NOMO-1 treated with dmso at 0.1 percent for 144 hours (cell line): ENCODE measurements around the gene ARHGDIB.

ENCODE experiments used
- DNase-seq: peaks from one replicate; lab custom pipeline; 2025; ENCODE audit not compliant: unreplicated experiment; lab: John Stamatoyannopoulos, UW

Gene ARHGDIB

DNA sequence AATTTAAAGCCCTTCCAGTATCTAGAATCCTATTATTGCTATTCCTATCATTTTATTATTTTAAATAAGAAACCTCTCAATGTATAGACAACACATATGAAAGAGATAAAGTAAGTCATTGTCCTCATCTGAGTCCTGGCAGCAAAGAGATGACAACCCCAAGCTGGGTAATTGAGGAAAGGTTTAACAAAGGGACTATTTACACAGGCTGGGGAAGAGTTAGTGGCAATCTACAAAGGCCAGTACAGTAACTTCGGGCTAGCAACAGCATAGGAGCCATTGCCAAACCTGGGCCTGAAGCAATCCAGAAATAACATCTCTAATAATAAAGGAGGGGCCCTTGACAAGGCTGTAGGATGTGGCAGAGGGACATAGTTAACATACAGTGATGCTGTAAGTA is 22.6 kb upstream of the ARHGDIB start:
- DNase-seq: no peak

DNA sequence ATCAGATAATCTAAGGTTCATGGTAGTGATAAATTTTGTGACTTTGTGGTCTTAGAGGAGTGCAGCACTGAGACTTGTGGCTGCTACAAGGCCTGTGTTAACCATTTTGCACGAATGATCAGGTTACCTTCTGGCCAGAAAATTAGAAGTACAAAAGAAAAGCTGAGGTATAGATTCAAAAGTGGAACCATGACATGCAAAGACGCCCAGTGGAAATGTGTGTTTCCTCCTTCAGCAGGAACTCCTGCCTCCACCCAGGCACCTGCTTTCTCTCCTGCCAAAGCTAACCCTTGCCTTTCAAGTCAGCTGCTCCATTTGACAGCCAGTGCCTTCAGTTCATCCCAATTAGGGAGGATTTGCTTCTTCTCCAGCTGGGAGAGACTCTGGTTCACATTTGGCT is 21.6 kb upstream of the ARHGDIB start:
- no peak for DNase-seq

DNA sequence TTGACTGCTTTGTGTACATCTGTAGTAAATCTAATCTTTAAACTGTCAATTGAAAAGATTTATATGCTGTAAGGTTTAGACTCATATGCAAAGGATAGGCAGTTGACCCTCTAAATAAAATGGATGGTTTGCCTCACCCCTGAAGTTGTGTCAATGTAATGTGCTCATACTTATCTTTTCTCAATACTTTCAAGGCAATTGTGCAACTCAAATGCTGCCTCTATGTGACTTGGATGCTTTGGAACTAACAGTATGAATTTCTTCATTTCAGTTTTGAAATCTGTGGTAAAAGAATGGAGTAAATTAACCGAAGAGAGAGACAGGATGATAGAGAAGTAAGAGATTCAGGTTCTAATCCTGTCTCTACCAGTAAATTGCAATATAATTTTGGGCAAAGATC is 21.2 kb upstream of the ARHGDIB start:
- DNase-seq: peak; percentile 79

GRCh38 chr12:14981049-14981448 is 19.6 kb upstream of the ARHGDIB start:
- peak; percentile 37 for DNase-seq

- DNase-seq: no peak
These were observed 18.1 kb upstream of the ARHGDIB start for GRCh38 chr12:14979468-14979867.

- no peak for DNase-seq
These were observed 15.3 kb upstream of the ARHGDIB start for GRCh38 chr12:14976658-14977057.

DNA sequence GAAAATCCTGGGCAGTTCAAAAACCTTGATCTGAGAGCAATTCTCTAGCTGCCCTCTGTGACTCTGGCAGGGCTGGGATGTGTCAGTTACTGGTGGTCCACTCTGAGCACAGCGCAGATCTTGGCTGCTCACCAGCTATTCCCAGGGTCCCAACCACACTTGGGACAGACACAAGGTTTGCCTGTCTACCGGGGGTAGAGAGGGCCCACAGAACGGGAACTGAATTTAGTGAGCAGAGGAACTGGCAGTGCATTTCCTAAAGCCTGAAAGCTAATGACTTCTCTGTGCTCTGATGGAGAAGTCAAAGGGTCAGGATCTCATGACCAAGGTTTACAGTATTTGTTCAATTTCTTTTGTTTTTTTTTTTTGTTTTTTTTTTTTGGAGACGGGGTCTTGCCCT is 14.1 kb upstream of the ARHGDIB start:
- DNase-seq: no peak

DNA sequence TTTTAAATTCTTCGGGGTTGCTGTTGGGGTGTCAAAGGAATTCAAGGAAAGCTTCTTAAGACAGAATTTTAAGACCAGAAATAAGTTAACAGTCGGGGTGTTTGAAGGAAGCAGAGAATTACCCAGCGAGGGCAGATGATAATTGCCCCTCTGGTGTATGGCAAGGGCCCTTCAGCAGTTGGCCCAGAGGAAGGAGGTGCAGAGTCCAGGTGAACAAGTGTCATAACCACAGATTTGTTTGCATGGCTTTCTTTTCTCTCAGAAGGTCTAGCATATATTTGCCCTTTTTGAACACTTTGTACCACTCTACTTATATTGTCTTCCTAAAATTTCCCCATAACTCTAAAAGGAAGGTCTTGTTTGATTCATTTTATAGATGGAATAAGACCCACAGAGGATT is 13.2 kb upstream of the ARHGDIB start:
- DNase-seq: no peak

DNA sequence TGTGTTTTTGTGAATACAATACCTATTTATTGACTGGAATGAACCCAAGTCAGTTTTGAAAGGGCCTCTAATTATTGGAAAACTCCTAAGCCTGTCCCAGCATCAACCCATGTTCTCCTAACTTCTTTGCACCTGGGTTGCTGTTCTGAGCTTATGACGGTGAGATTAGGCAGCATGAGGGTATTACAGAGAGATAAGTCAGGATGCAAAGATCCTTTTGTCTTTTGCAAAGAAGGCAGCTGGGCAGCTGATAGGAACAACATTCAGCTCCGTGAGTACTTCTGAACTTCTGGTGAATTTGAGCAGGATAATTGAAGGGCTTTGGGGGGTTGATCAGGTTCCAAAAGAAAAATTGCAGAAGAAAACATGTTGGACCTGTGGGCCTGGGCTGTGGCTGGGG is 11.4 kb upstream of the ARHGDIB start, which contains the start of gene PDE6H:
Gene PDE6H, plus strand, starts transcription at position 227 of the 400 bp plus-strand sequence. CDS start 4,971 bp downstream, outside the sequence.
- no peak for DNase-seq

DNA sequence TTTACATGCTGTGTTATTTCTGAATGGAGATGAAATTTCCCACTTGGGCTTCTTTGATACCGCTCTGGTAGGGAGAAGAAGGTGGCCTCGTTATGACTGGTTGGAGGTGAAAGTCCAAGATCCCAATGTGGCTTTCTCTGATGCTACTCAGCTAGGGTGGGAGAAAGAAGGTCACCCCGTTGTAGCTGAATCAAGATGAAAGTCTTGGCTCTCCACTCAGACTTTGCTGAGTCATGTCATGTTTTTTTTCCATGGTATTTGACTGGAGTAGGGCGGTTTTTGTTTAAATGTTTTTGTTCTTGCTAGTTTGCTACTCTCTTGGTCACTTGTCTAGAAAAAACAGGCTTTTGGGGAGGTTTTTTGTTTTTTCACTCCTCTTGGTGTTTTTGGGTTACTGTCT is 9.1 kb upstream of the ARHGDIB start:
- DNase-seq: no peak

DNA sequence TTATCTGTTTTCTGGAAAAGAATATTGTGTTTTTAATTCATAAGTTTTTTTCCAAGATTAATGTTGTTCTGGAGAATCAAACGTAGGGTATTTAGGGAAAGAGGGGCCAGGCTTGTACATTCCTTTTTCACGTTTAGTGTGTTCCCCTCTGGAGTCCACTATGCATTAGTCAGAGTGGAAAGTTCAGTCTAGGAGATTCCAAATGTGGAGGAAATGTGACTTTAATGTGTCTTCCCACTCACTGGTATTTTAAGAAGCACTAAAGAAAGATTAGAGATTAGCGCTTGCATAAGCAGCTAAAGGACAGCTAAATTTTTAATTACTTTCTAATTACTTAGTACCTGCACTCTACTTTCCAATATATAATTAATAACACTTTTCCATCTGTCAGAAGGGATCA is 7.1 kb upstream of the ARHGDIB start:
- DNase-seq: no peak

- no peak for DNase-seq
These were observed 3.8 kb upstream of the ARHGDIB start for GRCh38 chr12:14965221-14965620.

GRCh38 chr12:14964406-14964805 is 3.0 kb upstream of the ARHGDIB start:
- no peak for DNase-seq

DNA sequence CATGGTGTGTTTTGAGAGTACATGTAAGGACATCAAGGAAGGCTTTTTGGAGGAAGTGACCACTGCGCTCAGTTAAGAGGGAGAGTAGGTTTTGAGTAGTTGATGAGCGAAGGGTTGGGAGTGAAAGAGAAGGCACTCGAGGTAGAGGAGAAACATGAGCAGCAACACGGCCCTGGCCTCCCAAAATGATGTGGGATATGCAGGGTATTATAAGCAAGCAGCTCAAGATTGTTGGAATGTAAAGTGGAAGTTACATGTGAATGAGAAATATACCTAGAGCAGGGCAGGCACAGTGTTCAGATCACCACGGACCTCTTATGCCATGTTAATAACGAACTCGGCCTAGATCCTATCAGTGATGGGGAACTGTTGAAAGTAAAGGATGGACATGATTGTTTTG is 2.1 kb upstream of the ARHGDIB start:
- DNase-seq: no peak

DNA sequence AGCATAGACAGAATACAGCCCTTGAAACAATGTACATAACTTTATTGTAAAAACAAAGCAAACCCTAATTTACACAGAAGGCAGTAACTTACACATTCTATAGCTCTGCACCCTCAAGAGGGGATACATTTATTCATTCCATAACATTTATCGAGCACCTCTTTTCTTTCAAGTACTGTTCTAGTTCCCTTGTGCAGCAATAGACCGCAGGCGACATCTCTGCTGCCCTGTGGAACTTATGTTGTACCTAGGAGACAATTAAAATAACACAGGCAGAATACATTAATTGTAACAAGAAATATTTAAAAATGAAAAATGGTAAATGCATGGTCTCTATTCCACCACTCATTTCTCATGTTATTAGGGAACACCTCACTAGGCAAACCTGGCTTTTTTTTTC is 1.4 kb upstream of the ARHGDIB start:
- DNase-seq: no peak

- DNase-seq: no peak
These were observed 745 bp upstream of the ARHGDIB start for GRCh38 chr12:14962153-14962539.

DNA sequence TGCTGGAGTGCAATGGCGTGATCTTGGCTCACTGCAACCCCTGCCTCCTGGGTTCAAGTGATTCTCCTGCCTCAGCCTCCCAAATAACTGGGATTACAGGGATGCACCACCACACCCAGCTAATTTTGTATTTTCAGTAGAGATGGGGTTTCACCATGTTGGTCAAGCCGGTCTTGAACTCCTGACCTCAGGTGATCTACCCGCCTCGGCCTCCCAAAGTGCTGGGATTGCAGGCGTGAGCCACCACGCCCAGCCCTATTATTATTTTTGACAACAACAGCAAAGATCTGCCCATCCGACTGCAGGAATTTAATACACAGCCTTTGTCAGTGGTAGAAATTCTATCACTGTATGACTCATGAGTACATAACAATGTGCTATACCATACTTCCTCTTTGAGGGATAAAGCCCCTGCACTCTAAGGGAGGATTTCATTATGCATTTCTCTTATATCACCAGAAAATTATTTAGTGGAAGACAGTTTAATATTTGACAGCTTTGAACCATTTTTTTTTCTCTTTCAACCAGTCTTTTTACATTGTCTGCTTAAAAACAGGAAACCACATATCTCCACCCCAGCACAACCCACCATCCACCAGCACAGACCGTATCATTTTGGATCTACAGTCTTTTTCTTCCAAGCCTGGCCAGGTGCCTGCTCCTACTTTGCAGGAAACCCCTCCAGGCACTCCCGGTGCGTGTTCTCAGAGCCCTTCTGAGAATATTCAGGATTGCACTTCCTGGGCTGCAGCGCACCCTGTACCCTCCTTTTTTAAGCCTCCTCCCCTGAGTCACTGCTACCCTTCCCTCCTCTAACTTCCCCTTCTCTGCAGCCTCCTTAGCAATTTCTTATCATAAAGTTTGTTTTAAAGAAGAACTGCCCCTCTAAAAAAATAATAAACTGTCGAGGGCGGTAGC is 594 bp downstream of the ARHGDIB start:
- peak; percentile 89 for DNase-seq

DNA sequence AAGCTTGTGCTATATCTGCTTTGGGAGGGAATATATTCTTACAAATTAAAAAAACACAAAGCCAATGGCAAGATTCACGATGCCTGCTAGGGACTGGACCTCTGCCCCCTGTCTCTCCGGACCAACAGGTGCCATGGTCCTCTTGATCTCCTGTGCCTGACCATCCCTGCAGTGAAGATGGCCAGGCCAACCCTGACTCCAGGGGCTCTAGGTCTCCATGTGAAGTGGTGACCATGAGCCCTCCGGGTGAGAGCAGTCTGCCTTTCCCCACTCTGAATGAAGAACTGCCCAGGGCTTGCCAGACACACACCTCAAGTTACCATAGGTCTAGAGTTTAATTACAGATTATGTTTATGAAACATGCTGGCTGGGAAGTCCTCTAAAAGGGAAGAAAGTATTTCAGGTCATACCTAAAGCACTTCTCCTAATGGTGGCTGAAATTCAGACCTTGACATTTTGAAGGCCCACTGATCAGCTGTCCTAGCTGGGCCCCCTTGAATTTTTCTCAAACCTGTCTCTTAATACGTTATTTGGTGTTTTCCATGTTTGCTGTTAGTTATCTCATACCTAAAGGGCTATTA is 1.4 kb downstream of the ARHGDIB start:
- DNase-seq: no peak

DNA sequence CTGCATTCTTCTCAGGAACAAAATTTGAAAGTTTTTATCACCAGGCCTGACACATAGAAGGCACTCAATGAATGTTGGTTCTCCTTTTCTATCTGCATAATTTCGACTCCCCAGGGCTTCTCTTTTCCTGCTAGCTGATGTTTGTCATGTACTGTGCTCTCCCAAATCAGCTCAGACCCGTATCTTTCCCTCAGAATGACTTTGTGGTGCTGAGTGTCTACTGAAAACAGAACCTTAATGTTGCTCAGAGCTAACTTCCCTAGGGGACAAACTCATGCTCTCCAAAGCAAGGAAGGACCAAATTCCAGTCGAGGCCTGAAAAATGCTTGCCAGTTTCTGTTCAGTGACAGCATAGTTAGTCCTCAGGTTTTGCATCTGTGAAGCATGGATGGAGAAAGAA is 1.9 kb downstream of the ARHGDIB start:
- DNase-seq: no peak

DNA sequence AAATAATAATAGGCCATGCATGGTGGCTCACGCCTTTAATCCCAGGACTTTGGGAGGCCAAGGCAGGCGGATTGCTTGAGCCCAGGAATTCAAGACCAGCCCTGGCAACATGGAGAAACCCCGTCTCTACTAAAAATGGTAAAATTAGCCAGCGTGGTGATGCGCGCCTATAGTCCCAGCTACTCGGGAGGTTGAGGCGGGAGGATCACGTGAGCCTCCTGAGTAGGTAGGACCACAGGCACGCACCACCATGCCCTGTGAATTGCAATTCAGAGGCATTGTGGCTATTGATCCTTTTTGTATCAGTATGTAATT is 2.3 kb downstream of the ARHGDIB start:
- no peak for DNase-seq

GRCh38 chr12:14958361-14959125 is 2.9 kb downstream of the ARHGDIB start:
- no peak for DNase-seq

DNA sequence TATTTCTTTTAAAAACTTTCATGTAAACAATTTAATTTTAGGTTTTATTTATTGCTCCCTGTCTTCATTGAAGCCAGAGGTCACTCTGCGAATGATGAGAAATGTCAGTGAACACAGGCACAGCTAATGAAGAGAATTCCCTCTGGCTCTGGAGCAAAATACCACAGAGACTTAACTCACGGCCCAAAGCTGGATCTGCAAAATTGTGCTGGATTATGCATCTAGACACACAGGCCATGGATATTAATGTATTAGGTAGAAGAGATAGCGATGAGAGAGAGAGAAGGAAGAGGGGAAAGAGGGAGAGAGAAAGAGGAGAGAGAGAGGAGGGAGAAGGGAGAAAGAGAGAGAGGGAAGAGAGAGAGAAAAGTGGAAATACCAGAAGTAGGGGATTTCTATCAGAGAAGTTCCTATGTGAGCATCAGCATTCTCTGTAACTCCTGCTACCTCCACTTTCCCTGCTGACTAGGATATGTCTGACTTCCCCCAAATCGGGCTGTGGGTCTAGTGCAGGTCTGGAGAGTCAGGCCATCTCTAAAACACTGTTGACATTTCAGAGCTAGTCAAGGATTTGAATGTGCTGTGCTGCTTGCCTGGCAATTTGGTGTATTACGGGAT is 3.7 kb downstream of the ARHGDIB start:
- no peak for DNase-seq
